ENCODE measurements around the gene SUSD1.

The SUSD1 gene

GRCh38 chr9:112035166-112035826 is 139.8 kb downstream of the SUSD1 start:
- DNase-seq (ENCODE audit: low read depth, low spot score) = no peak
- no peak overlapping the region for H3K4me3 ChIP-seq
- no peak overlapping the region for H3K27ac ChIP-seq
- H3K36me3 ChIP-seq (ENCODE audit: insufficient read depth, low read length) = no peaks in the 10 kb centered on the region
- no peaks in the 10 kb centered on the region for H3K9me3 ChIP-seq (ENCODE audit: low read depth, low read length)
- no peak for TF ChIP-seq POLR2AphosphoS5 (IDR thresholded peaks at IDR 0.05; ENCODE audit: borderline replicate concordance, low read depth, low read length)
- no peak for TF ChIP-seq FOXP2 (optimal IDR thresholded peaks at IDR 0.05; ENCODE audit: control extremely low read depth, extremely low read length, insufficient read depth)
- no peak for TF ChIP-seq EZH2 (IDR thresholded peaks at IDR 0.05)
- no peak overlapping the region for H3K9ac ChIP-seq (ENCODE audit: insufficient read length)

GRCh38 chr9:112034216-112034611 is 140.9 kb downstream of the SUSD1 start:
- H3K27ac ChIP-seq = no peak overlapping the region
- H3K4me3 ChIP-seq = no peak overlapping the region
- TF ChIP-seq POLR2AphosphoS5 (IDR thresholded peaks at IDR 0.05; ENCODE audit: borderline replicate concordance, low read depth, low read length) = no peak
- no peak for TF ChIP-seq EZH2 (IDR thresholded peaks at IDR 0.05)
- no peak for TF ChIP-seq FOXP2 (optimal IDR thresholded peaks at IDR 0.05; ENCODE audit: control extremely low read depth, extremely low read length, insufficient read depth)
- H3K9ac ChIP-seq (ENCODE audit: insufficient read length) = no peak overlapping the region
- no peak for DNase-seq (ENCODE audit: low read depth, low spot score)
- no peaks in the 10 kb centered on the region for H3K36me3 ChIP-seq (ENCODE audit: insufficient read depth, low read length)
- H3K9me3 ChIP-seq (ENCODE audit: low read depth, low read length) = no peaks in the 10 kb centered on the region

- Histone ChIP-seq H3K9ac (ENCODE audit: insufficient read length) (no peak overlapping the region), H3K9me3 (ENCODE audit: low read depth, low read length) (no peaks in the 10 kb centered on the region), H3K4me3 (no peak overlapping the region), H3K36me3 (ENCODE audit: insufficient read depth, low read length) (no peaks in the 10 kb centered on the region), H3K27ac (no peak overlapping the region)
- TF ChIP-seq FOXP2 (optimal IDR thresholded peaks at IDR 0.05; ENCODE audit: control extremely low read depth, extremely low read length, insufficient read depth) (no peak), EZH2 (IDR thresholded peaks at IDR 0.05) (no peak), POLR2AphosphoS5 (IDR thresholded peaks at IDR 0.05; ENCODE audit: borderline replicate concordance, low read depth, low read length) (no peak)
- no peak for DNase-seq (ENCODE audit: low read depth, low spot score)
These were observed 141.6 kb downstream of the SUSD1 start for GRCh38 chr9:112033237-112034215.

GRCh38 chr9:112032743-112033142 is 142.4 kb downstream of the SUSD1 start:
- TF ChIP-seq FOXP2 (optimal IDR thresholded peaks at IDR 0.05; ENCODE audit: control extremely low read depth, extremely low read length, insufficient read depth) (no peak), EZH2 (IDR thresholded peaks at IDR 0.05) (no peak), POLR2AphosphoS5 (IDR thresholded peaks at IDR 0.05; ENCODE audit: borderline replicate concordance, low read depth, low read length) (no peak)
- no peak for DNase-seq (ENCODE audit: low read depth, low spot score)
- Histone ChIP-seq H3K27ac (no peak overlapping the region), H3K36me3 (ENCODE audit: insufficient read depth, low read length) (no peaks in the 10 kb centered on the region), H3K4me3 (no peak overlapping the region), H3K9ac (ENCODE audit: insufficient read length) (no peak overlapping the region), H3K9me3 (ENCODE audit: low read depth, low read length) (no peaks in the 10 kb centered on the region)

DNA sequence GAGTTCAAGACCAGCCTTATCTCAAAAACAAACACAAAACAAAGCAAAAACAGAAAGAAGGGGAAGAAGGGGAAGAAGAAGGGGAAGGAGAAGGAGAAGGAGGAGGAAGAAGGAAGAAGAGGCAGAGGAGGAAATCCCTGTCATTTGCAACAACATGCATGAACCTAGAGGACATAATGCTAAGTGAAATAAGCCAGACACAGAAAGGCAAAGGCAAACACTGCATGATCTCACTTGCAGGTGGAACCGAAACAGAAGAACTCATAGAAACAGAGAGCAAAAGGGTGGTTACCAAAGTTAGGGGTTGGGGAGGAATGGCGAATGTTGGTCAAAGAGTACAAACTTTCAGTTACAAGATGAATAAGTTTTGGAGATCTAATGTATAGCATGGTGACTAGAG is 143.1 kb downstream of the SUSD1 start:
- Histone ChIP-seq H3K27ac (no peak overlapping the region), H3K4me3 (no peak overlapping the region), H3K9me3 (ENCODE audit: low read depth, low read length) (no peaks in the 10 kb centered on the region), H3K36me3 (ENCODE audit: insufficient read depth, low read length) (no peaks in the 10 kb centered on the region), H3K9ac (ENCODE audit: insufficient read length) (no peak overlapping the region)
- DNase-seq (ENCODE audit: low read depth, low spot score) = no peak
- TF ChIP-seq EZH2 (IDR thresholded peaks at IDR 0.05) (no peak), POLR2AphosphoS5 (IDR thresholded peaks at IDR 0.05; ENCODE audit: borderline replicate concordance, low read depth, low read length) (no peak), FOXP2 (optimal IDR thresholded peaks at IDR 0.05; ENCODE audit: control extremely low read depth, extremely low read length, insufficient read depth) (no peak)

DNA sequence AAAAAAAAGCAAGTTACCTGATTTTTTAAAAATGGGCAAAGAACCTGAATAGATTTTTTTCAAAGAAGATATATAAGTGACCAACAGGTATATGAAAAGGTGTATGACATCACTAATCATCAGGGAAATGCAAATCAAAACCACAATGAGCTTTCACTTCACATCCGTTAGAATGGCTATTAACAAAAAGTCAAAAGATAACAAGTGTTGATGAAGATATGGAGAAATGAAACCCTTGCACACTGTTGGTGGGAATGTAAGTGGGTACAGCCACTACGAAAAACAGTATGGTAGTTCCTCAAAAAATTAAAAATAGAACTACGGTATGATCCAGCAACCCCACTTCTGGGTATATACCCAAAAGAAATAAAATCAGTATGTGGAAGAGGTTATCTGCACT is 143.7 kb downstream of the SUSD1 start:
- Histone ChIP-seq H3K27ac (no peak overlapping the region), H3K4me3 (no peak overlapping the region), H3K36me3 (ENCODE audit: insufficient read depth, low read length) (no peaks in the 10 kb centered on the region), H3K9me3 (ENCODE audit: low read depth, low read length) (no peaks in the 10 kb centered on the region), H3K9ac (ENCODE audit: insufficient read length) (no peak overlapping the region)
- DNase-seq (ENCODE audit: low read depth, low spot score) = no peak
- TF ChIP-seq EZH2 (IDR thresholded peaks at IDR 0.05) = no peak
- TF ChIP-seq POLR2AphosphoS5 (IDR thresholded peaks at IDR 0.05; ENCODE audit: borderline replicate concordance, low read depth, low read length) = no peak
- no peak for TF ChIP-seq FOXP2 (optimal IDR thresholded peaks at IDR 0.05; ENCODE audit: control extremely low read depth, extremely low read length, insufficient read depth)

GRCh38 chr9:112029921-112030444 is 145.1 kb downstream of the SUSD1 start:
- Histone ChIP-seq H3K9me3 (ENCODE audit: low read depth, low read length) (no peaks in the 10 kb centered on the region), H3K36me3 (ENCODE audit: insufficient read depth, low read length) (no peaks in the 10 kb centered on the region), H3K4me3 (no peak overlapping the region), H3K27ac (no peak overlapping the region), H3K9ac (ENCODE audit: insufficient read length) (no peak overlapping the region)
- TF ChIP-seq POLR2AphosphoS5 (IDR thresholded peaks at IDR 0.05; ENCODE audit: borderline replicate concordance, low read depth, low read length) (no peak), FOXP2 (optimal IDR thresholded peaks at IDR 0.05; ENCODE audit: control extremely low read depth, extremely low read length, insufficient read depth) (no peak), EZH2 (IDR thresholded peaks at IDR 0.05) (no peak)
- DNase-seq (ENCODE audit: low read depth, low spot score) = no peak
